Amniotic stem cell (primary cell): ENCODE data around the gene ELMO3.

Experiments used
- DNase-seq: peaks from one replicate; lab custom pipeline; 2025; lab: John Stamatoyannopoulos, UW

Gene ELMO3

GRCh38 chr16:67198238-67198734 is 645 bp upstream of the ELMO3 start:
- no peak for DNase-seq

GRCh38 chr16:67199808-67200198 is 872 bp downstream of the ELMO3 start:
- no peak for DNase-seq

- DNase-seq, result no peak
Observed at GRCh38 chr16:67200491-67200890, 1.6 kb downstream of the ELMO3 start.

- no peak for DNase-seq
Observed at GRCh38 chr16:67201411-67202345, 2.7 kb downstream of the ELMO3 start.

- no peak for DNase-seq
Observed at GRCh38 chr16:67202426-67202825, 3.5 kb downstream of the ELMO3 start.

- DNase-seq, result no peak
Observed at GRCh38 chr16:67202956-67203493, 4.1 kb downstream of the ELMO3 start.

GRCh38 chr16:67204076-67204475 is 5.1 kb downstream of the ELMO3 start:
- no peak for DNase-seq

GRCh38 chr16:67206129-67206837 is 7.4 kb downstream of the ELMO3 start:
- no peak for DNase-seq

- DNase-seq, result no peak
Observed at GRCh38 chr16:67206838-67207248, 7.9 kb downstream of the ELMO3 start.

- no peak for DNase-seq
Observed at GRCh38 chr16:67207249-67208091, 8.5 kb downstream of the ELMO3 start.

- no peak for DNase-seq
Observed at GRCh38 chr16:67208154-67208896, 9.4 kb downstream of the ELMO3 start.

GRCh38 chr16:67209565-67209964 is 10.6 kb downstream of the ELMO3 start:
- no peak for DNase-seq

- DNase-seq, result no peak
Observed at GRCh38 chr16:67210069-67210937, 11.4 kb downstream of the ELMO3 start.

- DNase-seq, result no peak
Observed at GRCh38 chr16:67211674-67212073, 12.7 kb downstream of the ELMO3 start.

- no peak for DNase-seq
Observed at GRCh38 chr16:67212766-67213165, 13.8 kb downstream of the ELMO3 start.

GRCh38 chr16:67213197-67214019 is 14.5 kb downstream of the ELMO3 start:
- DNase-seq, result no peak

GRCh38 chr16:67215706-67216105 is 16.8 kb downstream of the ELMO3 start:
- no peak for DNase-seq

- DNase-seq, result no peak
Observed at GRCh38 chr16:67216612-67217490, 17.9 kb downstream of the ELMO3 start.
